Left kidney (tissue), 2 donors: ENCODE measurements around the gene RNPEPL1. TPM values are rescaled to one million over a fixed set of nuclear protein-coding genes. Genes with fewer than 3 reads are reported as not detected.

ENCODE experiments used
- DNase-seq: peaks from one replicate; pipeline ENCODE4 v3.0.0-alpha.2; 2013
- polyA plus RNA-seq: library from polyadenylated mRNA; unstranded; fragments of 120-200 nt; gene quantifications from one replicate; pipeline ENCODE4 v1.2.1, GENCODE V29; 2013; ENCODE audit not compliant: insufficient read length

Gene RNPEPL1
- polyA plus RNA-seq, 1 donor = 22.3 TPM

DNA sequence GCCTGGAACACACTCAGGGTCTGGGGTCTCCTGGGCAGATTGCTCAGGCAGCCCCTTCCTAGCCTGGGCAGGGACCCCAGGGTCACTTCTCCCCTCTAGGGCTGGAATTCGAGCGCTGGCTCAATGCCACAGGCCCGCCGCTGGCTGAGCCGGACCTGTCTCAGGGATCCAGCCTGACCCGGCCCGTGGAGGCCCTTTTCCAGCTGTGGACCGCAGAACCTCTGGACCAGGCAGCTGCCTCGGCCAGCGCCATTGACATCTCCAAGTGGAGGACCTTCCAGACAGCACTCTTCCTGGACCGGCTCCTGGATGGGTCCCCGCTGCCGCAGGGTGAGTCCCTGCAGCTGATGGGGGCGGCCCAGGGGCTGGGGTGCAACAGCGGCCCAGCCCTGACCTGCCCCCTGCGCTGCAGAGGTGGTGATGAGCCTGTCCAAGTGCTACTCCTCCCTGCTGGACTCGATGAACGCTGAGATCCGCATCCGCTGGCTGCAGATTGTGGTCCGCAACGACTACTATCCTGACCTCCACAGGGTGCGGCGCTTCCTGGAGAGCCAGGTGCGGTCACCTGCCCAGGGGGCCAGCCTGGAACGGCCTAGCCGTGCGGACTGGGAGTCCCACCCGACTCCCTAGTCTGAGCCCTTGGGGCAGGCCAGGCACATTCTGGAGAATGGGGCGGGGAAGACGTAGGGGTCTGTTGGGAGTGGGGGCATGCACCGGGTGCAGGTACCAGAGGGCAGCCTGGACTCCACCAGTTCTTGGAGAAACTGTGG is 8.3 kb downstream of the RNPEPL1 start:
- no peak for DNase-seq

- no peak for DNase-seq
Observed at GRCh38 chr2:240577281-240578109, 9.2 kb downstream of the RNPEPL1 start.

DNA sequence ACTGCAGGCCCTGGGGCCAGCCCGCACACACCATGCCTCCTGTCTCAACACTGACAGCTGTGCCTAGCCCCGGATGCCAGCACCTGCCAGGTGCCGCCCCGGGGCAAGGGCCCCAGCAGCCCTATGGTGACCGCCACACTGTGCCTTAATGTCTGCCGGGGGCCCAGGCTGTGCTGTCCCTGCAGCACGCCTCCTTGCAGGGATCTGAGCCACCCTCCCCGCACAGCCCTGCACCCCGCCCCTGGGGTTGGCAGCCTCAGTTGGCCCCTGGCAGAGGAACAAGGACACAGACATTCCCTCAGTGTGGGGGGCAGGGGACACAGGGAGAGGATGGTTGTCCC is 9.8 kb downstream of the RNPEPL1 start:
- no peak for DNase-seq

DNA sequence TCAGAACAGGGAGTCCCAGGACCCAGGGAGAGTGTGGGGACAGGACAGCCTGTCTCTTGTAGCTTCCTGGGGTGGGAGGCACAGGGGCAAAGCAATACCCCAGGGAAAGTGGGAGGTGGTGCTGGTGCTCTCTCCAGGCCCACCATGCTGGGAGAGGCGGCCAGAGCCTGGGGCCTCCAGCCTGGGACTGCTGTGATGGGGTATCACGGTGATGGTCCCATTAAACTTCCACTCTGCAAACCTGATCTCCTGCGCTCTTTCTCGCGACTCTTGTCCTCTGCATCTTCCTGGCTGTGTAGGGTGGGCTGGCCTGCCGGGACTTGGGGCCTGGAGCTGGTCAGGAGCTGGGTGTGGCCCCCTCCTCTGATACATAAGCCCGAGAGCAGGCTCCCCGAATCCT is 10.2 kb downstream of the RNPEPL1 start:
- no peak for DNase-seq

- no peak for DNase-seq
Observed at GRCh38 chr2:240579071-240579762, 10.9 kb downstream of the RNPEPL1 start.

- no peak for DNase-seq
Observed at GRCh38 chr2:240579771-240580614, 11.7 kb downstream of the RNPEPL1 start.

DNA sequence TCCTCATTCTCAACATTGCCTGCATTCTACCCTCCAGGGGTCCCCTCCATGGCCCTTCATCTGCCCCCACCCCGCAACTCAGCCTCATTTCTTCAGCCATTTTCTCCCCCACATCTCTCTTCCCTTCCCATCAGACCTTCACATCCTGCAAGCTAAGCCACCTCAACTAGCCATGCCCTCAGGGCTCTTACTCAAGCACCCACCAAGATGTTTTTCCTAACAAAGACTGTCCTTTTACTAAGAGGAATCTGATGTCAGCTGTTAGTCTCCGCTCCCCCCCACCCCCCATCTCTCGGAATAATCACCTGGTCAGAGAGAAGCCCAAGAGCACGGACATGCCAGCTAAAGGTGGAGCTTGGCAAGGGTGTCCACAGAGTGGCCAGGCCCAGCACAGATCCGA is 13.5 kb downstream of the RNPEPL1 start:
- no peak for DNase-seq

- no peak for DNase-seq
Observed at GRCh38 chr2:240582781-240583180, 14.5 kb downstream of the RNPEPL1 start.

GRCh38 chr2:240583774-240584173 is 15.5 kb downstream of the RNPEPL1 start:
- no peak for DNase-seq

- DNase-seq = no peak
Observed at GRCh38 chr2:240584486-240585031, 16.3 kb downstream of the RNPEPL1 start.

DNA sequence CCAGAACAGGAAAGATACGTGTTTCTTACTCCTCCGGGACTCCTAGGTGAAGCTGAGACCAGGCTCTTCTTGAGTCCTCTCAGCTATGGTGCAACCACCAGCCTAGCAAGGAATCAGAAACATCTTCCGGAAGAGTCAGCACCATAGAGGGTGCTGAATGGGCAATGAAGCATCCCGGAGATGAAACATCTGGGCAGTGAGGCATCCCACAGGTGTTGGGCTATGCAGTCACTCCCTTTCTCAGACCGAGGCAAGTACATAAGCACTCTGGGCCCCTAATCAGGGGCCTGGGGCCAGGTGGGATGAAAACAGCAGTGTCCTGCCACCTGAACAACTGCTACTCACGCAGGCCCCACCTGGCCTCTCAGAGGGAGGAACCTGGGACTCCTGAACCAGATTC is 16.8 kb downstream of the RNPEPL1 start:
- DNase-seq = no peak

- no peak for DNase-seq
Observed at GRCh38 chr2:240585681-240586197, 17.5 kb downstream of the RNPEPL1 start.

DNA sequence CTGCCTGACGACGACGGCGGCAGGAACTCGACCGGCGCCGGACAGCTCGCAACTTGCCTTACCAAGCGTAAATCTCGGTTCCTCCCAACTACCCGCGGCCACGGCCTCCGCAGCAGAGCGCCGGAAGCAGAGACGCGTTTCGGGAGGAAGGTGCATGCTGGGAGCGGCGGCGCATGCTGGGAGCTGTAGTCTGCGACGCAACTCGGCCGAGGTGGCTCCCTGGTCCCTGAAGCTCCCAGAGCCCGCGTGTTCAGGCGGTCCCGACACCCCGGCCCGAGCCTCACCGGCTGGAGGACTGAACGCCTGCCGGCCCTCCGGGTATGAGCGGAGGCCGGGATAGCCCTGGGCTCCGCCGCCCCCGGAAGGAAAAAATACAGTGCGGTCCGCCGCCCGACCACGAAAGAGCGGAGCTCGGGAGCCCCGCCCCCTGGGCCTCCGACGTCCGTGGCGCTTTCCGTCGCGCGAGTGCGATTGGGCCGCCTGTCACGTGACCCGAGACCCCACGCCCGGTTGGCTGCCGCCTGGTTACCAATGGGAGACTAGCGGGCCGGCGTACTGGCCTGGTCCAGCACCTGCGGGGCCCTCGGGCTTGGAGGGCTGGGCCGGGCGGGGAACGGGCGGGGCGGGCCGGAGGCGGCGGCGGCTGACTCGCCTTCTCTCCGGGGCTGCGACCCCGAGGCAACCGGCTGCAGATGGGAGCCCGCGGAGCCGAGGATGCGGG is 18.1 kb downstream of the RNPEPL1 start, which contains the start of gene CAPN10:
Gene CAPN10 (plus strand): TSS at position 537 of the 721 bp plus-strand sequence. CDS start 178 bp downstream, at position 715.
- peak; percentile 95 for DNase-seq

DNA sequence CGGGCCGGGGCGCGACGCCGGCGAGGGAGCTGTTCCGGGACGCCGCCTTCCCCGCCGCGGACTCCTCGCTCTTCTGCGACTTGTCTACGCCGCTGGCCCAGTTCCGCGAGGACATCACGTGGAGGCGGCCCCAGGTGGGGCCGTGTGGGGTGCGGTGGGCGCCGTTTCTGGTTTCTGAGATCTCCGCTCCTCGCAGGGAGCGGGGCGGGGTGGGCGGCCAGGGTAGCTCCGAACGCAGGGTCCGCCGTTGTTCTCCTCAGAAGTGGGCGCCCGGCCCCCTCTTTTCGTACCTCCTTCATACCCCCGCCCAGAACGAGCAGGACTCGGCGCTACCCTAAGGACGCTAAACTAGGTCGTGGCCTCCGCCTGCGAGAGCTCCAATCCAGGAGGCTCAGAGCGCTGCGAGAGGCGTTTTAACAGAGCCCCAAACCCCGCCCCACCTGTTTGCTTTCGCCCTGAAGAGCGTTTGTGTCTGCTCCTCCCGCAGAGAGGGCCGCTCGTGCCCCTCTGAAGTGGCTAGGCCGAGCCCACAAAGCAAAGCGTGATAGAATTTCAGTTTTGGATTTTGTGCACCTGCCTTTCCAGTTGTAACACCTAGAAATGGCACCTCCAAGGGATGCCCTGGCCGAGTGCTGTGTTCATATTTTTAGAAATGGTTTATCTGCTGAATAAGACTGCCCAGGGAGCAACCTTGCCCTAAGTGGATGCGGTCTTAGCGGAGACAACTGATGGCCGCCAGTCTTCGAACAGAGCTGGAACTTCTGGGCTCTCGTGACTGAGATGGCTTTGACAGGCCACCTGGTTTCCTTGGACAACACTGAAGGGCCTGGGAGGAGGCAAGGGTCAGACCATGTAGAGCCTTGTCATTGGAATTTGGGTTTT is 18.9 kb downstream of the RNPEPL1 start:
- no peak for DNase-seq

DNA sequence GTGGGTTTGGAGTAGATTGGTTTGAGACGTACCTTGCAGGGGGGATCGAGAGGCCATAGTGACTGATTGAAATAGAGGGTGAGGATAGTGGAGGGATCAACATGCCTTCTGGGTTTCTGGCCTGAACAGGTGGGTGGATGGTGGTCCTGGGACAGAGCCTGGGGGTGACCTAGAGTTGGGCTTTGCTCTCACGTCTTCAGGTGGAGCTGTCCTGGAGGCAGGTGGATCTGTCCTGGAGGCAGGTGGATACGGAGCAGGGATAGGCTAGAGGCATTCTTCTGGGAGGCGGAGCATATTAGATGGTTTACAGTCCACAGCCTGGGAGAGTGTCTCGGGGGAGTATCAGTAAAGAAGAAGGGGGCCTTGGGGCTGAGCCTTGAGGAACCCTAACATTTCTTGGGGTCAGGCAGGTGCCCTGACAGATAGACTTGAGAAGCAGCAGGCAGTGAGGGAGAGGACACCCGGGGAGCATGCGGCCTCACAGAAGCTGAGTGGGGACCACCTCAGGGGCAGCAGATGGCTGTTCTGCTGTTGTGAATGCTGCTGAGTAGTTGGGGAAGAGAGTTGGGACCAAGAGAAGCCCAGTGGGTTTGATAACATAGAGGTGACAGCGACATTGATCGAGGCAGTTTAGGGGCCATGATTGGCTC is 19.8 kb downstream of the RNPEPL1 start:
- DNase-seq = no peak

DNA sequence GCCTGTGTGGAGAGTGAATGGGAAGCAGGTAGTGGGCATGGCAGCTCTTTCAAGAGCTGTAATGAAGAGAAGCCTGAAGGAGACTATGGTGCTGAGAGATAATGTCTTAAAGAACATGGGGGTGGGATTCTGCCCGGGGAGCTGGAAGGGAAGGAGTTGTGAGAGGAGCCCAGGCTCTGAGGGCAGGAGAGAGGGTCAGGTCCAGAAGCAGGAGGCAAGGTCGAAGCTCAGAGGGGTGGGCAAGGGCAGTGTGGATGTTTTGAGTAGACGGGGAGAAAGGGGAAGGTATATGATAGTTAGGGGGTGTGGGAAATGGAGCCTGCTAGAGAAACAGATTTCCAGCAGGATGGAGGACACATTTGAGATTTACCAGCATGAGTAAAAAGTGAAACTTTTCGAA is 20.4 kb downstream of the RNPEPL1 start:
- DNase-seq = no peak

GRCh38 chr2:240589375-240589774 is 21.1 kb downstream of the RNPEPL1 start:
- no peak for DNase-seq

GRCh38 chr2:240589850-240590525 is 21.7 kb downstream of the RNPEPL1 start:
- DNase-seq = no peak
